ENCODE measurements around the gene RPL12.

Gene RPL12

GRCh38 chr9:127405344-127406125 is 45.7 kb downstream of the RPL12 start:
- no peak for DNase-seq

- DNase-seq = no peak
These were observed 46.6 kb downstream of the RPL12 start for GRCh38 chr9:127404631-127405030.

GRCh38 chr9:127403507-127404192 is 47.6 kb downstream of the RPL12 start:
- no peak for DNase-seq

- peak in 17 of 58 donors; percentile 13 to 70 (median 37) for DNase-seq
These were observed 48.7 kb downstream of the RPL12 start for GRCh38 chr9:127402401-127403090.

DNA sequence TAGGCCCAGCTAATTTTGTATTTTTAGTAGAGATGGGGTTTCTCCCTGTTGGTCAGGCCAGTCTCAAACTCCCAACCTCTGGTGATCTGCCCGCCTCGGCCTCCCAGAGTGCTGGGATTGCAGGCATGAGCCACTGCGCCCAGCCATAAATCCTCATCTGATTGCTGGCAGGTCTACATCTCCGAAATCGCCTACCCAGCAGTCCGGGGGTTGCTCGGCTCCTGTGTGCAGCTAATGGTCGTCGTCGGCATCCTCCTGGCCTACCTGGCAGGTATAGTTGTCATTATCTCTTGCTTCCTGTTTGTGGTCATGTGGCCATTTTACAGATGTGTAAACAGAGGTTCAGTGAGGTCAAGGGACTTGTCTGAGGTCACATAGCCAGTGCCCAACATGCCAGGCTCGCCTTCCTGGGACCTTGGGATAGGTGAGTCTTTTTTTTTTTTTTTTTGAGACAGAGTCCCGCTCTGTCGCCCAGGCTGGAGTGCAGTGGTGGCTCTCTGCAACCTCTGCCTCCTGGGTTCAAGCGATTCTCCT is 51.4 kb downstream of the RPL12 start:
- DNase-seq = no peak

DNA sequence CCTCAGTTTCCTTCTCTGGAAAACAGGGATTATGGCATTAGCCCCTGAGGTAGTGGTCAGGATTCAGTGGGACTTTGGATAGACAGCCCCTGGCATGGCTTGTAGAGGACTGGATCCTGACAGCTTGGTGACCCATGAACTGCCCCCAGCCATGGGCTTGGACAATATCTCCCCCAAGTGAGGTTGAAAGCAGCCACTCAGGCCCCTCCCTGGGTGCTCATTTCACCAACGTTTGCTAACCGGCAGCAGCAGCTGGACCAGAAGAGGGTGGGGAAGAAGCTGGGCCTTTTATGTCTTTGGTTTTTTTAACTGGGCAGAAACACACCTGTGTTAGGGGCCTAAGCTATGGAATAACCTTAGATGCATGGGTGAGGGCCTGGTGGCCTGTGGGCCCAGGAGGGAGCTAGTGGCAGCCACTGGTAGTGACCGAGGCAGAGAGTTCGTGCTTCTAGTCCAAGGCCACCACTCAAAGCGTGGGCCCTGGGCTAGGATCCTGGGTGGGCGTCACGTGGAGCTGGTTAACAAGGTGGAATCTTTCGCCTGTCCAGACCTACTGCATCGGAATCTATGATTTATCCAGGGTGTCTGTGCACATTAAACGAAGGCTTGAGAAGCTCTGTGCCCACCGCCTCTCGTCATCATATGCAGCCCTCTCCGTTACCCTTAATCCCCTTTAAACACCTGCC is 52.3 kb downstream of the RPL12 start:
- no peak for DNase-seq

- no peak for DNase-seq
These were observed 52.9 kb downstream of the RPL12 start for GRCh38 chr9:127398275-127398647.
